ENCODE data around the gene CEMIP. TPM values are rescaled to one million over a fixed set of nuclear protein-coding genes. Genes with fewer than 3 reads are reported as not detected.

The CEMIP gene
- total RNA-seq, 1 experiment from 2014 or later = 3.1 TPM

GRCh38 chr15:80974914-80975313 lies 195.7 kb downstream of the CEMIP start:
- Histone ChIP-seq H3K9ac (ENCODE audit: low read length) (no peak overlapping the region), H3K9me3 (ENCODE audit: low read length) (no peaks in the 10 kb centered on the region), H3K9me2 (replicated peaks; ENCODE audit: low read length) (no peaks in the 10 kb centered on the region), H4K20me1 (ENCODE audit: low read length) (no peaks in the 10 kb centered on the region), H3K4me1 (ENCODE audit: insufficient read depth, low read length) (peaks cover 23% of the 10 kb centered on the region), H3F3A (ENCODE audit: low read length, unreplicated experiment) (no peaks in the 10 kb centered on the region), H3K4me2 (ENCODE audit: low read length) (no peak overlapping the region), H2AFZ (ENCODE audit: low read length) (no peak overlapping the region), H3K4me3 (ENCODE audit: low read length) (no peak overlapping the region), H3K27me3 (ENCODE audit: low read length) (no peaks in the 10 kb centered on the region), H3K36me3 (ENCODE audit: low read depth, low read length) (peaks cover 16% of the 10 kb centered on the region; the same call in 1 of the 2 replicates), H3K79me2 (ENCODE audit: low read length) (peaks cover 41% of the 10 kb centered on the region), H3K27ac (ENCODE audit: low read length) (no peak overlapping the region)
- TF ChIP-seq CTCF (conservative IDR thresholded peaks at IDR 0.05; ENCODE audit: low read depth, low read length) (no peak), EZH2phosphoT487 (IDR thresholded peaks at IDR 0.05; ENCODE audit: borderline replicate concordance, low read length) (no peak), EZH2 (IDR thresholded peaks at IDR 0.05; ENCODE audit: low read length, unreplicated experiment) (no peak)
- intact Hi-C loops (cut with micrococcal nuclease) = loop anchor here (5.0 to 10.0 kb wide), 4 partner anchors 60 to 408 kb away; no protein-coding TSS in a partner anchor
- ChIA-PET CTCF (no interaction called here), POLR2A (ENCODE audit: unreplicated experiment) (no interaction called here)
- no TSS peak for BruUV-seq (replicated peaks)
- no peak for DNase-seq
- no peak for ATAC-seq

DNA sequence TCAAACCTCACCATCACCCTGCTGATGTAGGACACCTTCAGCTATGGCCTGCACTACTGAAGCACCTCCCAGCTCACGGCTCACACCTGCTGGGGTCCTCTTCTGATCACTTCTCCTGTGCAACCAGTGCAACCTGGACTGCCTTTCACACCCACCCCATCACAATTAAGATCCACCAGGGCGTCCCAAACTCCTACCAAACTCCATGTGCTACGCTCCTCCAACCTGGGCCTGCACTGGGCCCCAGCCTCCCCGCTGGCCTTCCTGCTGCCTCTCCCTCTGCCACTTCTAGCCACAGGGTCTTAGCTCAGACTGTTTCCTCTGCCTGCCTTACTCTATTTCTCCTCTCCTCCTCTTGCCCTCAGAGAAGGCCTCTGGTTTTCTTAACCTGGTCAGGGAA lies 197.7 kb downstream of the CEMIP start:
- Histone ChIP-seq H3K79me2 (ENCODE audit: low read length) (peaks cover 41% of the 10 kb centered on the region), H3K27me3 (ENCODE audit: low read length) (no peaks in the 10 kb centered on the region), H3K4me2 (ENCODE audit: low read length) (no peak overlapping the region), H3K36me3 (ENCODE audit: low read depth, low read length) (peaks cover 22% of the 10 kb centered on the region; the same call in 1 of the 2 replicates), H4K20me1 (ENCODE audit: low read length) (no peaks in the 10 kb centered on the region), H3K4me1 (ENCODE audit: insufficient read depth, low read length) (peaks cover 9% of the 10 kb centered on the region; the same call in 1 of the 2 replicates), H2AFZ (ENCODE audit: low read length) (no peak overlapping the region), H3F3A (ENCODE audit: low read length, unreplicated experiment) (no peaks in the 10 kb centered on the region), H3K9me2 (replicated peaks; ENCODE audit: low read length) (no peaks in the 10 kb centered on the region), H3K4me3 (ENCODE audit: low read length) (no peak overlapping the region), H3K9ac (ENCODE audit: low read length) (no peak overlapping the region), H3K27ac (ENCODE audit: low read length) (no peak overlapping the region), H3K9me3 (ENCODE audit: low read length) (no peaks in the 10 kb centered on the region)
- intact Hi-C loops (cut with micrococcal nuclease) = loop anchor here (10.0 kb wide), 2 partner anchors 62 to 382 kb away; no protein-coding TSS in a partner anchor
- ChIA-PET POLR2A (ENCODE audit: unreplicated experiment) (no interaction called here), CTCF (no interaction called here)
- BruUV-seq (replicated peaks) = no TSS peak
- DNase-seq = no peak
- no peak for ATAC-seq
- TF ChIP-seq EZH2phosphoT487 (IDR thresholded peaks at IDR 0.05; ENCODE audit: borderline replicate concordance, low read length) = no peak
- TF ChIP-seq CTCF (conservative IDR thresholded peaks at IDR 0.05; ENCODE audit: low read depth, low read length) = no peak
- TF ChIP-seq EZH2 (IDR thresholded peaks at IDR 0.05; ENCODE audit: low read length, unreplicated experiment) = no peak

GRCh38 chr15:80977627-80978036 lies 198.5 kb downstream of the CEMIP start:
- no peaks in the 10 kb centered on the region for H3K27me3 ChIP-seq (ENCODE audit: low read length)
- peaks cover 9% of the 10 kb centered on the region; the same call in 1 of the 2 replicates for H3K4me1 ChIP-seq (ENCODE audit: insufficient read depth, low read length)
- H3K79me2 ChIP-seq (ENCODE audit: low read length) = peaks cover 48% of the 10 kb centered on the region
- POLR2A ChIA-PET (ENCODE audit: unreplicated experiment) = no interaction called here
- no peak overlapping the region for H3K9ac ChIP-seq (ENCODE audit: low read length)
- TF ChIP-seq EZH2phosphoT487 (IDR thresholded peaks at IDR 0.05; ENCODE audit: borderline replicate concordance, low read length) (no peak), EZH2 (IDR thresholded peaks at IDR 0.05; ENCODE audit: low read length, unreplicated experiment) (no peak), CTCF (conservative IDR thresholded peaks at IDR 0.05; ENCODE audit: low read depth, low read length) (peak; percentile 70)
- no peak overlapping the region for H3K27ac ChIP-seq (ENCODE audit: low read length)
- H3F3A ChIP-seq (ENCODE audit: low read length, unreplicated experiment) = no peaks in the 10 kb centered on the region
- no peaks in the 10 kb centered on the region for H3K9me3 ChIP-seq (ENCODE audit: low read length)
- CTCF ChIA-PET = no interaction called here
- no peak overlapping the region for H3K4me3 ChIP-seq (ENCODE audit: low read length)
- ATAC-seq (peak; percentile 60), DNase-seq (peak; percentile 43)
- no peak overlapping the region for H2AFZ ChIP-seq (ENCODE audit: low read length)
- no peaks in the 10 kb centered on the region for H4K20me1 ChIP-seq (ENCODE audit: low read length)
- BruUV-seq (replicated peaks) = no TSS peak
- no peak overlapping the region for H3K4me2 ChIP-seq (ENCODE audit: low read length)
- intact Hi-C loops (cut with micrococcal nuclease) = loop anchor here (10.0 kb wide), 2 partner anchors 63 to 383 kb away; no protein-coding TSS in a partner anchor
- no peaks in the 10 kb centered on the region for H3K9me2 ChIP-seq (replicated peaks; ENCODE audit: low read length)
- H3K36me3 ChIP-seq (ENCODE audit: low read depth, low read length) = peaks cover 22% of the 10 kb centered on the region; the same call in 1 of the 2 replicates

Measured in PC-3 (cell line).